ENCODE measurements around the gene FAM219A. TPM values are rescaled to one million over a fixed set of nuclear protein-coding genes. Genes with fewer than 3 reads are reported as not detected.
"Not testable (repeated sequence)": the region's sequence is repeated elsewhere in the genome, so short reads cannot be mapped to it uniquely, and the experiment has no call there.

Gene FAM219A
- total RNA-seq, 1 donor from 2014 or later, result 13.4 TPM

DNA sequence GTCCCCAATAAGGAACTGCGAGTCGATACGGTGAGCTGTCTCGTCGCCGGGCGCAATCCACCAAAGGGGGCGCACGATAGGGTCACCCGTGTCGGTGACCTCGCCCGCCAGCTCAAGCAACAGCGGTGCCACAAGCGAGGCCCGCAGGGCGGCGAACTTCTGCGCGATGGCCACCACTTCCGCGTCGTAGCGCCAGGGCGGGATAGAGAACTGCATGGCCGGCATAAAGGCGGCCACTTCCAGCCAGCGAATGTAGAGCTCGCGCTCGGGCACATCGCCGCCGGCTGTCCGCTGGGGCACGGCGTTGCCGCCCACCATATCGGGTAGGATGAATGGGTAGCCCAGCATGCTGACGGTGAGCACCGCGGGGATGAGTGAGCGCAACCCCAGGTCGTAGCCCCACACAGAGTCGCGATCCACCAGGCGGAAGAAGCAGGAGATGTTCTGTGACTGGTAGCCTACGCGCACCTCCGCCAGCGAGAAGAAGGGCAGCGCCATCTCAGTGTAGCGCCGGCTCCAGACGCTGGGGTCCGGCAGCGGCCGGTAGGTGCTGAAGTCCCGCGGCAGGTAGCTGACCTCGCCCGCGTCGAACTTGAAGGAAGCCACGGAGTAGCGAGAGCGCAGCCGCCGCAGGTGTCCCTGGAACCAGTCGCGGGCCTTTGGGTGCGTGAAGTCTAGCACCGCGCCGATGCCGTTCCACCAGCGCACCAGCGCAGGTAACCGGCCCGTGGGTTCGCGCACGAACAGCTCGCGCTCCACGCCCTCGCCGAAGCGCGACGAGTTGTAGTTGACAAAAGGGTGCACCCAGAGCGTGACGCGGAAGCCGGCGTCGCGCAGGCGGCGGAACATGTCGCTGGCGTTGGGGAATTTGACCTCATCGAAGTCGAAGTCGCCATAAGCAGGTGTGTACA lies 87.1 kb downstream of the FAM219A start:
- H3K36me3 Mint-ChIP-seq, result peaks cover 30% of the 10 kb centered on the region
- no peaks in the 10 kb centered on the region for H3K27me3 Mint-ChIP-seq
- H3K9me3 Mint-ChIP-seq, result peaks cover 17% of the 10 kb centered on the region
- no peak for DNase-seq (ENCODE audit: extremely low spot score, unreplicated experiment)
- no peak overlapping the region for H3K4me3 Mint-ChIP-seq
- H3K4me1 Mint-ChIP-seq (ENCODE audit: unreplicated experiment), result peaks cover 12% of the 10 kb centered on the region
- no peak overlapping the region for H3K27ac Mint-ChIP-seq
- TF ChIP-seq CTCF (conservative IDR thresholded peaks at IDR 0.05), result no peak

DNA sequence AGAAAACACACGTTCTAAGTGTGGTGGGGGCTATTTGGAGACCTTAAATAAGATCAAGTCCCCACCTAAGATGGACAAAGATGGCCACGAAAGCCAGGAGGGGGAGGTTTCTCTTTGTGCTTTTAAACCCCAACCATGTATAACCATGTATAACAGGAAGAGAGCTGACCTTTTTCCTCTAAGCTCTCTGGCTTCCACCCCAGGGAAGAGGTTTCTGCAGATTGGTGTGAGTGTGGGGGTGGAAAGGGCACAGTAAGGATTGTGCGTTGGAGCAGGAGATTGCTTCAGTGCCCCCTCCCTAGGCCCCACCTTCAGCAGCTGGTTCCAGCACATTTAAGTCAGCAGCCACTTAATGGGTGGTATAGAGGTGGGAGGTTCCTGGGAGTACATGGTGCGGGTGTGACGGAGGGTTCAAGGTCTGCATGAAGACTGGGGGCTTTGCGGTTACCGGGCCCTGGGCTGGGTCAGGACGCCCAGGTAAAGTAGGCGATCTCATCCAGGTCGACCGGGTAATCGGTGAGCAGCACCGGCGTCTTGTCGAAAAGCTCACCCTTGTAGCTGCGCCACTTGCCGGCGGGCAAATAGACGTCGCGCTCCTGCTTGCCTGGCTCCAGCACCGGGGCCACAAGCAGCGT lies 87.9 kb downstream of the FAM219A start:
- Mint-ChIP-seq H3K4me3 (no peak overlapping the region), H3K9me3 (peaks cover 17% of the 10 kb centered on the region), H3K36me3 (peaks cover 30% of the 10 kb centered on the region), H3K27ac (no peak overlapping the region), H3K27me3 (no peaks in the 10 kb centered on the region), H3K4me1 (ENCODE audit: unreplicated experiment) (peaks cover 12% of the 10 kb centered on the region)
- no peak for TF ChIP-seq CTCF (conservative IDR thresholded peaks at IDR 0.05)
- DNase-seq (ENCODE audit: extremely low spot score, unreplicated experiment), result no peak

DNA sequence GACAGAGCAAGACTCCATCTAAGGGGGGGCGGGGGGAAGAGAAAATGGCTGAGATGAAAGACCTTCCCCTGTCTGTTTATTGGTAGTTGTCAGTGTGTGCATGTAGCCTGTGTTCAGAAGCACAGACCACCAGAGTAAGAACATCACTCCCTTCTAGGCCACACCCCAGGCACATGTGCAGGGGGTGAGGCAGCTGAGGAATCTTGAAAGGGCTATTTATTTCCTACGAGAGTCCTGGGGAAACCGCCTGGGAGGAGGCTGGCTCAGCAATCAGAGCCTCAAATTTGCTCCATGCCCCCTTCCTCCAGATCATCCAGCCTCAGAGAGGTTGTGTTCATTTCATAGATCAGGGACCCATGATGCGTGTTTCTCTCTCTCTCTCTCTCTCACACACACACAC lies 88.7 kb downstream of the FAM219A start:
- TF ChIP-seq CTCF (conservative IDR thresholded peaks at IDR 0.05), result no peak
- Mint-ChIP-seq H3K27ac (no peak overlapping the region), H3K4me3 (no peak overlapping the region), H3K4me1 (ENCODE audit: unreplicated experiment) (peaks cover 5% of the 10 kb centered on the region), H3K36me3 (peaks cover 30% of the 10 kb centered on the region), H3K9me3 (peaks cover 17% of the 10 kb centered on the region), H3K27me3 (no peaks in the 10 kb centered on the region)
- DNase-seq (ENCODE audit: extremely low spot score, unreplicated experiment), result no peak

DNA sequence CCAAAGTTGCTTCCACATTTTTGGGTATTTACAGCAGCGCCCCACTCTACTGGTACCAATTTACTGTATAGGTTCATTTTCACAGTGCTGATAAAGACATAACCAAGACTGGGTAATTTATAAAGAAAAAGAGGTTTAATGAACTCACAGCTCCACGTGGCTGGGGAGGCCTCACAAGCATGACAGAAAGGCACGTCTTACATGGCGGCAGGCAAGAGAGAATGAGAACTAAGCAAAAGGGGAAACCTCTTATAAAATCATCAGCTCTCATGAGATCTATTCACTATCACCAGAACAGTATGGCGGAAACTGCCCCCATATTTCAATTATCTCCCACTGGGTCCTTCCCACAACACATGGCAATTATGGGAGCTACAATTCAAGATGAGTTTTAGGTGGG lies 89.6 kb downstream of the FAM219A start:
- not testable (repeated sequence) for H3K4me3 Mint-ChIP-seq; H3K27me3 Mint-ChIP-seq; DNase-seq (ENCODE audit: extremely low spot score, unreplicated experiment); H3K27ac Mint-ChIP-seq
- Mint-ChIP-seq H3K4me1 (ENCODE audit: unreplicated experiment) (peaks cover 14% of the 10 kb centered on the region), H3K9me3 (peaks cover 17% of the 10 kb centered on the region), H3K36me3 (peaks cover 23% of the 10 kb centered on the region)

DNA sequence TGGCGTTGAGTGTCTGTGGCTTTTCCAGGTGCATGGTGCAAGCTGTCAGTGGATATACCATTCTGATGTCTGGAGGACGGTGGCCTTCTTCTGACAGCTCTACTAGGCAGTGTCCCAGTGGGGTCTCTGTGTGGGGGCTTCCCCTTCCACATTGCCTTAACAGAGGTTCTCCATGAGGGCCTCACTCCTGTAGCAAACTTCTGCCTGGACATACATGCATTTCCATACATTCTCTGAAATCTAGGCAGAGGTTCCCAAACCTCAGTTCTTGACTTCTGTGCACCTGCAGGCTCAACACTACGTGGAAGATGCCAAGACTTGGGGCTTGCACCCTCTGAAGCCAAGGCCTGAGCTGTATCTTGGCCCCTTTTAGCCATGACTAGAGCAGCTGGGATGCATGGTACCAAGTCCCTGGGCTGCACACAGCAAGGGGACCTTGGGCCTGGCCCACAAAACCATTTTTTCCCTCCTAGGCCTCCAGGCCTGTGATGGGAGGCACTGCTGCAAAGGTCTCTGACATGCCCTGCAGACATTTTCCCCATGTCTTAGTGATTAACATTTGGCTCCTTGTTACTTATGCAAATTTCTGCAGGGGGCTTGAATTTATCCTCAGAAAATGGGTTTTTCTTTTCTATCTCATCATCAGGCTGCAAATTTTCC lies 90.5 kb downstream of the FAM219A start:
- Mint-ChIP-seq H3K9me3 (peaks cover 17% of the 10 kb centered on the region), H3K4me1 (ENCODE audit: unreplicated experiment) (peaks cover 22% of the 10 kb centered on the region), H3K36me3 (peaks cover 23% of the 10 kb centered on the region)
- not testable (repeated sequence) for H3K27ac Mint-ChIP-seq; H3K4me3 Mint-ChIP-seq; H3K27me3 Mint-ChIP-seq; DNase-seq (ENCODE audit: extremely low spot score, unreplicated experiment)

DNA sequence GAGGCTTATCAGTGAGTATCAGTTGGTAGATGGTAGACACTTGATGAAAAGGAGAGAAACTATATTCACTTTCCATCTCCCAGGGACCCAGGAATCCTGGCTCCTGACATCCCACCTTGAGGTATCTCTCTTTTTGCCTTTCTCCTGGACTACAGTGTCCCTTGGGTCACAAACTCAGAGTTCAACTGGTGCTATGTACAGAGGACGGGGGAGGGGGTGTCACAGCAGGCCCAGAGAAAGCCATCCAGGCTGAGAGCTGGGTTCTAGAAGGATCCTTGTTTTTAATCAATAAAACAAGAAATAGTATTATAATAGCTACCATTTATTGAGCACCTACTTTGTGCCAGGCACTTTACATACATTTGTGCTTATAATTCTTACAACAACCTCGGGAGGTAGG lies 92.0 kb downstream of the FAM219A start:
- Mint-ChIP-seq H3K27ac (no peak overlapping the region), H3K9me3 (peaks cover 17% of the 10 kb centered on the region), H3K27me3 (no peaks in the 10 kb centered on the region), H3K4me1 (ENCODE audit: unreplicated experiment) (peaks cover 22% of the 10 kb centered on the region), H3K4me3 (no peak overlapping the region), H3K36me3 (peaks cover 23% of the 10 kb centered on the region)
- DNase-seq (ENCODE audit: extremely low spot score, unreplicated experiment), result no peak
- no peak for TF ChIP-seq CTCF (conservative IDR thresholded peaks at IDR 0.05)

All from type B pancreatic cell (in vitro differentiated cells).